GM12875 (cell line): ENCODE measurements around the gene GTF2F1.

ENCODE experiments used
- H3K4me3 ChIP-seq: one replicate; pipeline ENCODE4 v1.5.1; 2011; ENCODE audit warnings: low read depth, low read length, control low read depth
- CTCF ChIP-seq: IDR thresholded peaks from 2 replicates; pipeline ENCODE4 v1.5.1; 2011; ENCODE audit warnings: low read depth, mild to moderate bottlenecking, control low read depth, inconsistent platforms, low read length, moderate library complexity, borderline replicate concordance; ENCODE audit not compliant: insufficient read depth

Gene GTF2F1

GRCh38 chr19:6424195-6424938 lies 31.4 kb upstream of the GTF2F1 start, which contains the start of gene KHSRP:
Gene KHSRP, minus strand, starts transcription at chr19:6424811. Its CDS starts 110 bp downstream, at chr19:6424701.
- peak within 1 kb of the TSS; percentile 91 for H3K4me3 ChIP-seq
- TF ChIP-seq CTCF = no peak

- peak overlapping the region; percentile 91 for H3K4me3 ChIP-seq
- no peak for TF ChIP-seq CTCF
These were observed 30.7 kb upstream of the GTF2F1 start for GRCh38 chr19:6423499-6424194.

- no peak for TF ChIP-seq CTCF
- H3K4me3 ChIP-seq = no peak overlapping the region
These were observed 28.4 kb upstream of the GTF2F1 start for GRCh38 chr19:6421075-6422014.

- no peak overlapping the region for H3K4me3 ChIP-seq
- TF ChIP-seq CTCF = no peak
These were observed 25.6 kb upstream of the GTF2F1 start for GRCh38 chr19:6418562-6418932.

DNA sequence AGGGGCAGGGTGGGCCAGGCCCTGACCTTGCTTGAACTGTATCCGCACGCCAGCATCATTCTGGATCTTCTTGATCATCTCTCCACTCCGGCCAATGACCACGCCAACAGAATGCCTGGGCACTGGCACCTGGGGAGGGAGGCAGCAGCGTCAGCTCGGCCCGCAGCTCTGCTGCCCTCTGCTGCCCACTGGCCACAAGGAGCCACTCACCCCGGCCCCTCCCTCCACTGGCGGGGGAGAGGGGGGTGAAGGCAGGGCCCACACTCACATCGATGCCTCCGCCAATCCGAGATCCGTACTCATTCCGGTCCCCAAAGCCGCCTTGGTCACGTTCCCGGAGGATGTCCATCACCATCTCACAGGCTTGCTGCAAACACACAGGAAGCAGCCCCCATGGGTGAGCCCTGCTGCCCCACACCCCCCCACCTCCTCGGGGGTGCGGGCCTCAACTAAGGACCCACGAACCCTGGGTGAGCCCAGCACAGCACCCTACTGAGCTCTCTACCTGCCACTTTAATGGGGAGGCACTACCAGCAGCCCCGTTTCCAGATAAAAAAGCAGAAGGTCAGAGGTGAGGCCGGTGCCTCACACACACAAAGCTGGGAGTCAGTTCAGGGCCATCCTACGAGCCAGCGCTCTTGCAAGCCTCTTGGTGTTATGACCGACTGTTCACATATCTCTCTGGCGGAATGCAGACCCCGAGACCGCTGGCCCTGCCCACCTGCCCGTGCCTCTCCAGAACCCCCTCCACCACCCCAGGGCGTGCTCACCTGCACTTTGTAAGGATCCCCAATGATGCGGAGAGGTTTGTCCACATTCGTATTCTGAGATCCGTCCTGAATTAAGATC lies 25.0 kb upstream of the GTF2F1 start:
- no peak for TF ChIP-seq CTCF
- H3K4me3 ChIP-seq = no peak overlapping the region

DNA sequence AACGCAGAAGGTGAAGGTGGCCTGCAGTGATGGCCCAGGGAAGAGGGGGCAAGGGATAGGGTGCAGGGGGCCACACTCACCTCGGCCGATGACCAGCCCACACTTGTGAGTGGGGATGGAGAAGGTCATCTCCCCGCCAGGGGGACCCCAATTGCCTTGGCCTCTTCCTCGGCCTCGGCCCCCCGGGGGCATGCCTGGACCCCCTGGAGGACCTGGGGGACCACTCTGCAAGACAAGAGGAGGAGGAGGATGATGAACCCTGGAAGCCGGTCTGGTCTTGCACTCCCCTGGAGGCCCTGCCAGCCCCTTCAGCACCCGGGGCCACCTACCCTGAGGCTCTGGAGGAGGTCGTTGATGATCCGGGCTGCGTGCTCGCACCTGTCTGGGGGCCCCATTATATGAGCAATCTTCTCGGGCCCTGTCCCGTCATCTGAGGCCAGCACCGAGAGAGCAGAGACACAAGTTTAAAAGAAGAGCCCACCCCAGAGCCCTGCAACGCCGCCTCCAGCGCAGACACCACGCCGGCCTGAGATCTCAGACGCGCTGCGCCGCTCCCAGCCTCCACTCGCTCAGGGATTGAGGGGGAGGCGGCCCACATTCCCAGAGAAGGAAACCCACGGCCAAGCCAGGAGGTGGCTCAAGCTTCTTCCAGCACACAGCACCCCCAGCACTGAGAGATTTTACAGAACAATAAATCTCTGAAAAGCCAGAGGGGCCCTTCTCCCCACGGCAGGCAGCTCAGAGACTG lies 23.9 kb upstream of the GTF2F1 start:
- H3K4me3 ChIP-seq = no peak overlapping the region
- TF ChIP-seq CTCF = no peak
